Hepatocyte (in vitro differentiated cells): Measurements from ENCODE around the gene PRDM15. TPM values are rescaled to one million over a fixed set of nuclear protein-coding genes. Genes with fewer than 3 reads are reported as not detected.

Experiments used
- DNase-seq: peaks from one replicate; pipeline ENCODE4 v3.0.0-alpha.2; 2016; ENCODE audit warnings: low spot score
- H2AFZ ChIP-seq: fragments of 200-600 bp; sonication (generic); 2 replicates; pipeline ENCODE4 v1.6.0; 2016; ENCODE audit warnings: antibody characterized with exemption, mild to moderate bottlenecking
- H3K27ac ChIP-seq: fragments of 200-600 bp; sonication (generic); 2 replicates; pipeline ENCODE4 v1.5.1; 2016; ENCODE audit warnings: mild to moderate bottlenecking
- H3K27me3 ChIP-seq: fragments of 200-600 bp; sonication (generic); 2 replicates; pipeline ENCODE4 v1.6.1; 2016
- H3K36me3 ChIP-seq: fragments of 200-600 bp; sonication (generic); replicated peaks from 2 replicates; pipeline ENCODE4 v1.5.1; 2016; ENCODE audit warnings: low read depth; ENCODE audit not compliant: insufficient read depth
- H3K4me1 ChIP-seq: fragments of 200-600 bp; sonication (generic); 2 replicates; pipeline ENCODE4 v1.5.1; 2016; ENCODE audit warnings: mild to moderate bottlenecking, moderate library complexity; ENCODE audit not compliant: insufficient read depth
- H3K4me2 ChIP-seq: fragments of 200-600 bp; sonication (generic); 2 replicates; pipeline ENCODE4 v1.6.0; 2016
- H3K4me3 ChIP-seq: fragments of 200-600 bp; sonication (generic); 2 replicates; pipeline ENCODE4 v1.5.1; 2016; ENCODE audit warnings: mild to moderate bottlenecking
- H3K79me2 ChIP-seq: fragments of 200-600 bp; sonication (generic); 2 replicates; pipeline ENCODE4 v1.6.0; 2017; ENCODE audit warnings: mild to moderate bottlenecking
- H3K9me2 ChIP-seq: fragments of 200-600 bp; sonication (generic); replicated peaks from 2 replicates; pipeline ENCODE4 v1.6.0; 2017; ENCODE audit warnings: mild to moderate bottlenecking; ENCODE audit not compliant: insufficient read depth
- H3K9me3 ChIP-seq: fragments of 200-600 bp; sonication (generic); 2 replicates; pipeline ENCODE4 v1.5.1; 2016; ENCODE audit warnings: low read depth, mild to moderate bottlenecking
- H4K20me1 ChIP-seq: fragments of 200-600 bp; sonication (generic); 2 replicates; pipeline ENCODE4 v1.6.0; 2016; ENCODE audit warnings: mild to moderate bottlenecking; ENCODE audit not compliant: insufficient read depth, poor library complexity, severe bottlenecking
- EZH2 ChIP-seq: fragments of 200-600 bp; sonication (generic); IDR thresholded peaks from 2 replicates; pipeline ENCODE4 v1.6.1; 2016; ENCODE audit warnings: antibody characterized with exemption, mild to moderate bottlenecking, borderline replicate concordance
- EZH2phosphoT487 ChIP-seq: fragments of 200-600 bp; sonication (generic); IDR thresholded peaks from one replicate; pipeline ENCODE4 v1.6.1; 2018; ENCODE audit warnings: antibody characterized with exemption, mild to moderate bottlenecking, low read depth, moderate library complexity; ENCODE audit not compliant: unreplicated experiment, severe bottlenecking
- WGBS: methylation state at CpG from one replicate; pipeline ENCODE4 v1.1.6; 2016; ENCODE audit warnings: low lambda C conversion rate; ENCODE audit errors: missing lambda C conversion rate; 5-methylcytosine and 5-hydroxymethylcytosine counted together
- polyA plus RNA-seq: library from polyadenylated mRNA; unstranded; fragments of >200 nt; fragmentation: Nextera tagmentation; extraction: Ambion mirVana; gene quantifications from 2 replicates; pipeline ENCODE4 v1.2.1, GENCODE V29; 2016
- total RNA-seq: library from RNA; depleted of rRNA; stranded (reverse); fragments of >200 nt; gene quantifications from 2 replicates; pipeline ENCODE4 v1.2.3, GENCODE V29; 2014
- TF ChIP-seq, protein P1 (sequence below): fragments of 200-600 bp; sonication (generic); IDR thresholded peaks from 2 replicates; pipeline ENCODE4 v1.5.1; 2016; ENCODE audit warnings: antibody characterized with exemption, mild to moderate bottlenecking; ENCODE audit not compliant: poor library complexity

The PRDM15 gene
- total and polyA plus RNA-seq, 2 experiments from 2014 or later: 3.0 to 4.7 TPM

GRCh38 chr21:41799763-41800162 lies 79.4 kb downstream of the PRDM15 start:
- H3K79me2 ChIP-seq: no peaks in the 10 kb centered on the region
- TF ChIP-seq EZH2phosphoT487 (no peak), EZH2 (no peak)
- TF ChIP-seq, protein P1, sequence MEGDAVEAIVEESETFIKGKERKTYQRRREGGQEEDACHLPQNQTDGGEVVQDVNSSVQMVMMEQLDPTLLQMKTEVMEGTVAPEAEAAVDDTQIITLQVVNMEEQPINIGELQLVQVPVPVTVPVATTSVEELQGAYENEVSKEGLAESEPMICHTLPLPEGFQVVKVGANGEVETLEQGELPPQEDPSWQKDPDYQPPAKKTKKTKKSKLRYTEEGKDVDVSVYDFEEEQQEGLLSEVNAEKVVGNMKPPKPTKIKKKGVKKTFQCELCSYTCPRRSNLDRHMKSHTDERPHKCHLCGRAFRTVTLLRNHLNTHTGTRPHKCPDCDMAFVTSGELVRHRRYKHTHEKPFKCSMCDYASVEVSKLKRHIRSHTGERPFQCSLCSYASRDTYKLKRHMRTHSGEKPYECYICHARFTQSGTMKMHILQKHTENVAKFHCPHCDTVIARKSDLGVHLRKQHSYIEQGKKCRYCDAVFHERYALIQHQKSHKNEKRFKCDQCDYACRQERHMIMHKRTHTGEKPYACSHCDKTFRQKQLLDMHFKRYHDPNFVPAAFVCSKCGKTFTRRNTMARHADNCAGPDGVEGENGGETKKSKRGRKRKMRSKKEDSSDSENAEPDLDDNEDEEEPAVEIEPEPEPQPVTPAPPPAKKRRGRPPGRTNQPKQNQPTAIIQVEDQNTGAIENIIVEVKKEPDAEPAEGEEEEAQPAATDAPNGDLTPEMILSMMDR: no peak
- H3K9me2 ChIP-seq: no peaks in the 10 kb centered on the region
- H3K27ac ChIP-seq: no peak overlapping the region
- no peak for DNase-seq
- H2AFZ ChIP-seq: no peak overlapping the region
- no peaks in the 10 kb centered on the region for H4K20me1 ChIP-seq
- no peaks in the 10 kb centered on the region for H3K27me3 ChIP-seq
- no peaks in the 10 kb centered on the region for H3K9me3 ChIP-seq
- no peak overlapping the region for H3K4me3 ChIP-seq
- no peak overlapping the region for H3K4me2 ChIP-seq
- no peaks in the 10 kb centered on the region for H3K4me1 ChIP-seq
- 94% methylated on average over 7 of the region's 7 CpGs for WGBS
- no peaks in the 10 kb centered on the region for H3K36me3 ChIP-seq

- H2AFZ ChIP-seq: no peak overlapping the region
- TF ChIP-seq EZH2phosphoT487 (no peak), EZH2 (no peak)
- TF ChIP-seq, protein P1: no peak
- no peak overlapping the region for H3K4me2 ChIP-seq
- H3K36me3 ChIP-seq: no peaks in the 10 kb centered on the region
- no peaks in the 10 kb centered on the region for H3K9me3 ChIP-seq
- H3K4me3 ChIP-seq: no peak overlapping the region
- no peaks in the 10 kb centered on the region for H3K4me1 ChIP-seq
- no peaks in the 10 kb centered on the region for H3K79me2 ChIP-seq
- no peaks in the 10 kb centered on the region for H4K20me1 ChIP-seq
- DNase-seq: no peak
- H3K9me2 ChIP-seq: no peaks in the 10 kb centered on the region
- 95% methylated on average over 20 of the region's 20 CpGs for WGBS
- no peaks in the 10 kb centered on the region for H3K27me3 ChIP-seq
- no peak overlapping the region for H3K27ac ChIP-seq
Observed at GRCh38 chr21:41798326-41798725, 80.8 kb downstream of the PRDM15 start.

DNA sequence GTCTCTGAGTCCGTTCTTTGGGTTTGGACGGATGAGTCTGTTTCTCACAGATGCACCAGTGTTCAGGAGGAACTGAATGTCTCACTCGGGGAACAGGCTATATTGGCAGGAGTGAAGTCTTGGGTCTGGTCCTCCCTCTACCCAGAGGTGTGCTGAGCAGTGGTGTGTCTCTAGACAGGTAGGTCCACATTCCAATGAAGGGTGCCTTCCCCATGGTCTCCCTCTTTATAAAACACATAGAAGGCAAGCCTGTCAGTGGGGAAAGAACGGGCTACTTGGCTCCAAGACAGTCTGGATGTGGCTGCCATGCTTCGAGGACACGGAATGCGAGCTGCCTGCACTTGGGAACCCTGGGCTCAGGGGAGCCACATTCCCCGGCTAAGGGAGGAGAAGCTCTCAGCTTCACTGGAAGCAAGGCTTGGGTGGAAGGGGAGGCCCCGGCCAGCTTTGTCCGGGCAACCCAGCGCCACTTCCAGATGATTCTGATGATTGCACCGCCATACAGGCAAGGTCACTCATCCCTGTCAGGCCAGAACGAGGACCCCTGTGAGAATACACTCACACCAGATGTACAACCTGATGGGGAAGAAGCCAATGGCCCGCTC lies 82.6 kb downstream of the PRDM15 start:
- DNase-seq: no peak
- 94% methylated on average over 14 of the region's 14 CpGs for WGBS
- Histone ChIP-seq H3K9me3 (peaks cover 5% of the 10 kb centered on the region), H3K9me2 (no peaks in the 10 kb centered on the region), H4K20me1 (no peaks in the 10 kb centered on the region), H3K27ac (no peak overlapping the region), H3K4me3 (no peak overlapping the region), H3K36me3 (no peaks in the 10 kb centered on the region), H3K4me1 (no peaks in the 10 kb centered on the region), H2AFZ (no peak overlapping the region), H3K27me3 (no peaks in the 10 kb centered on the region), H3K79me2 (no peaks in the 10 kb centered on the region), H3K4me2 (no peak overlapping the region)
- TF ChIP-seq, protein P1: no peak
- TF ChIP-seq EZH2phosphoT487: no peak
- no peak for TF ChIP-seq EZH2

- Histone ChIP-seq H3K9me2 (no peaks in the 10 kb centered on the region), H3K79me2 (no peaks in the 10 kb centered on the region), H2AFZ (no peak overlapping the region), H3K4me3 (no peak overlapping the region), H3K4me1 (no peaks in the 10 kb centered on the region), H3K36me3 (no peaks in the 10 kb centered on the region), H3K27ac (no peak overlapping the region), H3K9me3 (peaks cover 5% of the 10 kb centered on the region), H3K4me2 (no peak overlapping the region), H3K27me3 (no peaks in the 10 kb centered on the region), H4K20me1 (no peaks in the 10 kb centered on the region)
- DNase-seq: no peak
- WGBS: 62% methylated on average over 3 of the region's 3 CpGs
- TF ChIP-seq EZH2phosphoT487: no peak
- TF ChIP-seq EZH2: no peak
- TF ChIP-seq, protein P1: no peak
Observed at GRCh38 chr21:41795726-41796125, 83.4 kb downstream of the PRDM15 start.
